ENCODE results near the gene SIX2. TPM values are rescaled to one million over a fixed set of nuclear protein-coding genes. Genes with fewer than 3 reads are reported as not detected.

SIX2 gene
- total and polyA plus RNA-seq, 4 donors, result not detected

GRCh38 chr2:45045706-45046105, 36.5 kb upstream of the SIX2 start:
- DNase-seq (ENCODE audit: low spot score), result no peak
- no peaks in the 10 kb centered on the region for H3K9me3 ChIP-seq (ENCODE audit: control insufficient read depth in 4 of 4, low read length in 3 of 4)
- H3K9ac ChIP-seq (ENCODE audit: low read depth in 1 of 2, low read length in 2 of 2), result no peak overlapping the region
- 84% methylated on average over 3 of the region's 3 CpGs for WGBS
- no peaks in the 10 kb centered on the region for H3K4me1 ChIP-seq (ENCODE audit: control insufficient read depth in 4 of 4, insufficient read depth in 4 of 4, low read length in 3 of 4)
- H3K27ac ChIP-seq (ENCODE audit: low read depth in 1 of 2, low read length in 2 of 2), result no peak overlapping the region
- H3K36me3 ChIP-seq (ENCODE audit: control insufficient read depth in 4 of 4, insufficient read depth in 3 of 4, low read depth in 1 of 4, low read length in 3 of 4), result no peaks in the 10 kb centered on the region
- TF ChIP-seq EGR1 (IDR thresholded peaks at IDR 0.05; ENCODE audit: low read depth in 2 of 2), result no peak
- TF ChIP-seq REST (IDR thresholded peaks at IDR 0.05), result no peak
- TF ChIP-seq RXRA (IDR thresholded peaks at IDR 0.05), result no peak
- no peak for TF ChIP-seq YY1 (IDR thresholded peaks at IDR 0.05)
- TF ChIP-seq FOXA2 (IDR thresholded peaks at IDR 0.05), result no peak
- no peak for TF ChIP-seq GABPA (IDR thresholded peaks at IDR 0.05 in 1 of 2, conservative IDR thresholded peaks at IDR 0.05 in 1 of 2)
- TF ChIP-seq ZBTB33 (IDR thresholded peaks at IDR 0.05), result no peak
- no peak for TF ChIP-seq MAX (IDR thresholded peaks at IDR 0.05)
- no peak for TF ChIP-seq CTCF (IDR thresholded peaks at IDR 0.05; ENCODE audit: low read depth, low read length, missing input control)
- TF ChIP-seq HNF4A (conservative IDR thresholded peaks at IDR 0.05), result no peak
- TF ChIP-seq SP1 (IDR thresholded peaks at IDR 0.05), result no peak
- no peak for TF ChIP-seq FOXA1 (IDR thresholded peaks at IDR 0.05)
- no peak for TF ChIP-seq TAF1 (conservative IDR thresholded peaks at IDR 0.05)
- H3K4me3 ChIP-seq (ENCODE audit: low read depth in 1 of 3, low read length in 3 of 3), result no peak overlapping the region
- H3K27me3 ChIP-seq (ENCODE audit: control insufficient read depth in 4 of 4, insufficient read depth in 4 of 4, low read length in 3 of 4), result no peaks in the 10 kb centered on the region

GRCh38 chr2:45044916-45045315, 35.7 kb upstream of the SIX2 start:
- H3K27me3 ChIP-seq (ENCODE audit: control insufficient read depth in 4 of 4, insufficient read depth in 4 of 4, low read length in 3 of 4), result no peaks in the 10 kb centered on the region
- H3K9ac ChIP-seq (ENCODE audit: low read depth in 1 of 2, low read length in 2 of 2), result no peak overlapping the region
- no peak for TF ChIP-seq FOXA2 (IDR thresholded peaks at IDR 0.05)
- no peak for TF ChIP-seq REST (IDR thresholded peaks at IDR 0.05)
- no peak for TF ChIP-seq RAD21 (IDR thresholded peaks at IDR 0.05)
- TF ChIP-seq EGR1 (IDR thresholded peaks at IDR 0.05; ENCODE audit: low read depth in 2 of 2), result no peak
- TF ChIP-seq CTCF (IDR thresholded peaks at IDR 0.05; ENCODE audit: low read depth, low read length, missing input control), result no peak
- TF ChIP-seq HNF4G (IDR thresholded peaks at IDR 0.05), result no peak
- TF ChIP-seq JUND (IDR thresholded peaks at IDR 0.05), result no peak
- TF ChIP-seq ATF3 (IDR thresholded peaks at IDR 0.05), result no peak
- TF ChIP-seq RXRA (IDR thresholded peaks at IDR 0.05), result no peak
- TF ChIP-seq HNF4A (conservative IDR thresholded peaks at IDR 0.05), result no peak
- no peak for TF ChIP-seq GABPA (IDR thresholded peaks at IDR 0.05 in 1 of 2, conservative IDR thresholded peaks at IDR 0.05 in 1 of 2)
- no peak for TF ChIP-seq NR2F2 (IDR thresholded peaks at IDR 0.05)
- H3K4me1 ChIP-seq (ENCODE audit: control insufficient read depth in 4 of 4, insufficient read depth in 4 of 4, low read length in 3 of 4), result no peaks in the 10 kb centered on the region
- 94% methylated on average over 2 of the region's 2 CpGs for WGBS
- H3K36me3 ChIP-seq (ENCODE audit: control insufficient read depth in 4 of 4, insufficient read depth in 3 of 4, low read depth in 1 of 4, low read length in 3 of 4), result no peaks in the 10 kb centered on the region
- no peak overlapping the region for H3K4me3 ChIP-seq (ENCODE audit: low read depth in 1 of 3, low read length in 3 of 3)
- no peak for DNase-seq (ENCODE audit: low spot score)
- no peaks in the 10 kb centered on the region for H3K9me3 ChIP-seq (ENCODE audit: control insufficient read depth in 4 of 4, low read length in 3 of 4)
- no peak overlapping the region for H3K27ac ChIP-seq (ENCODE audit: low read depth in 1 of 2, low read length in 2 of 2)
